H9 (cell line): ENCODE measurements around the gene SCN10A. TPM values are rescaled to one million over a fixed set of nuclear protein-coding genes. Genes with fewer than 3 reads are reported as not detected.

ENCODE experiments used
- DNase-seq: peaks from one replicate; pipeline ENCODE4 v3.0.0-alpha.2; 2017
- H2AFZ ChIP-seq: one replicate; pipeline ENCODE4 v1.6.1; 2013; ENCODE audit warnings: mild to moderate bottlenecking, low read length, control low read depth, moderate library complexity
- H2AK5ac ChIP-seq: 2 replicates; pipeline ENCODE4 v1.6.1; 2013; ENCODE audit warnings: low read length, control low read depth, mixed read lengths; ENCODE audit not compliant: insufficient read length
- H2BK120ac ChIP-seq: one replicate; pipeline ENCODE4 v1.6.1; 2013; ENCODE audit warnings: low read depth, mild to moderate bottlenecking, low read length, control low read depth, inconsistent platforms; ENCODE audit not compliant: poor library complexity, severe bottlenecking
- H2BK12ac ChIP-seq: 2 replicates; pipeline ENCODE4 v1.6.1; 2013; ENCODE audit warnings: low read length, control low read depth, mixed read lengths, low read depth; ENCODE audit not compliant: insufficient read length
- H2BK15ac ChIP-seq: 2 replicates; pipeline ENCODE4 v1.6.1; 2013; ENCODE audit warnings: low read depth, low read length, control low read depth
- H2BK20ac ChIP-seq: one replicate; pipeline ENCODE4 v1.6.1; 2013; ENCODE audit warnings: low read depth, mild to moderate bottlenecking, low read length, control low read depth, inconsistent platforms; ENCODE audit not compliant: poor library complexity, severe bottlenecking
- H2BK5ac ChIP-seq: 2 replicates; pipeline ENCODE4 v1.6.1; 2013; ENCODE audit warnings: low read length, control low read depth, mixed read lengths; ENCODE audit not compliant: insufficient read length
- H3K14ac ChIP-seq: 2 replicates; pipeline ENCODE4 v1.6.1; 2013; ENCODE audit warnings: low read length, control low read depth; ENCODE audit not compliant: insufficient read depth
- H3K18ac ChIP-seq: 2 replicates; pipeline ENCODE4 v1.6.1; 2013; ENCODE audit warnings: low read depth, mild to moderate bottlenecking, mixed read lengths, low read length, control low read depth; ENCODE audit not compliant: insufficient read length
- H3K23ac ChIP-seq: 2 replicates; pipeline ENCODE4 v1.6.1; 2013; ENCODE audit warnings: low read length, control low read depth, mixed read lengths, low read depth; ENCODE audit not compliant: insufficient read length
- H3K23me2 ChIP-seq: 2 replicates; pipeline ENCODE4 v1.6.1; 2013; ENCODE audit warnings: low read depth, mild to moderate bottlenecking, mixed read lengths, low read length, control low read depth; ENCODE audit not compliant: insufficient read length, poor library complexity, severe bottlenecking
- H3K27ac ChIP-seq: 2 replicates; pipeline ENCODE4 v1.5.1; 2013; ENCODE audit warnings: low read length, control low read depth, mixed read lengths, low read depth; ENCODE audit not compliant: insufficient read length
- H3K27me3 ChIP-seq: 2 replicates; pipeline ENCODE4 v1.6.1; 2013; ENCODE audit warnings: low read length, control low read depth, inconsistent platforms; ENCODE audit not compliant: insufficient read depth
- H3K4ac ChIP-seq: 2 replicates; pipeline ENCODE4 v1.6.1; 2013; ENCODE audit warnings: low read depth, mild to moderate bottlenecking, control low read depth, inconsistent platforms, low read length, moderate library complexity
- H3K4me1 ChIP-seq: 2 replicates; pipeline ENCODE4 v1.6.1; 2013; ENCODE audit warnings: low read length, control low read depth, inconsistent platforms; ENCODE audit not compliant: insufficient read depth
- H3K4me2 ChIP-seq: 2 replicates; pipeline ENCODE4 v1.6.1; 2013; ENCODE audit warnings: low read length, control low read depth, mixed read lengths; ENCODE audit not compliant: insufficient read length, insufficient read depth
- H3K56ac ChIP-seq: 2 replicates; pipeline ENCODE4 v1.6.1; 2013; ENCODE audit warnings: low read depth, mild to moderate bottlenecking, mixed read lengths, low read length, control low read depth; ENCODE audit not compliant: insufficient read length
- H3K79me1 ChIP-seq: 2 replicates; pipeline ENCODE4 v1.6.1; 2013; ENCODE audit warnings: low read depth, mild to moderate bottlenecking, moderate library complexity, low read length, control low read depth, inconsistent platforms; ENCODE audit not compliant: insufficient read depth, poor library complexity, severe bottlenecking
- H3K79me2 ChIP-seq: 2 replicates; pipeline ENCODE4 v1.6.1; 2013; ENCODE audit warnings: low read length, control low read depth, inconsistent platforms; ENCODE audit not compliant: insufficient read depth
- H3K9ac ChIP-seq: 2 replicates; pipeline ENCODE4 v1.6.1; 2013; ENCODE audit warnings: low read length, control low read depth, mixed read lengths; ENCODE audit not compliant: insufficient read length; ENCODE audit errors: extremely low read depth
- H3K9me3 ChIP-seq: one replicate; pipeline ENCODE4 v1.6.1; 2013; ENCODE audit warnings: low read depth, low read length, inconsistent platforms; ENCODE audit not compliant: control insufficient read depth
- H3T11ph ChIP-seq: one replicate; pipeline ENCODE4 v1.6.1; 2013; ENCODE audit warnings: mild to moderate bottlenecking, low read length, control low read depth, inconsistent platforms
- H4K20me1 ChIP-seq: one replicate; pipeline ENCODE4 v1.6.1; 2013; ENCODE audit not compliant: control insufficient read depth, insufficient read length, insufficient read depth
- H4K5ac ChIP-seq: 2 replicates; pipeline ENCODE4 v1.6.1; 2013; ENCODE audit warnings: low read depth, mild to moderate bottlenecking, mixed read lengths, low read length, control low read depth; ENCODE audit not compliant: insufficient read length
- H4K8ac ChIP-seq: replicated peaks from 2 replicates; pipeline ENCODE4 v1.6.1; 2013; ENCODE audit warnings: low read length, control low read depth, mixed read lengths, low read depth; ENCODE audit not compliant: insufficient read length
- H4K91ac ChIP-seq: 2 replicates; pipeline ENCODE4 v1.6.1; 2013; ENCODE audit warnings: low read depth, mild to moderate bottlenecking, moderate library complexity, mixed read lengths, low read length, control low read depth; ENCODE audit not compliant: insufficient read length
- H3K27ac Mint-ChIP-seq, 3 experiments: 2 replicates in 2 of 3; 3 replicates in 1 of 3; pipeline ENCODE4 v1.8.0; 2020 to 2021; ENCODE audit warnings: mixed read lengths in 3 of 3, mild to moderate bottlenecking in 1 of 3, moderate library complexity in 1 of 3
- H3K27me3 Mint-ChIP-seq: 2 replicates; pipeline ENCODE4 v1.8.0; 2021; ENCODE audit warnings: low read depth, mild to moderate bottlenecking, moderate library complexity, mixed read lengths
- H3K36me3 Mint-ChIP-seq, 3 experiments: 2 replicates in 2 of 3; 3 replicates in 1 of 3; pipeline ENCODE4 v1.8.0; 2020 to 2021; ENCODE audit warnings: low read depth in 3 of 3, mixed read lengths in 3 of 3; ENCODE audit not compliant: insufficient read depth in 1 of 3
- H3K4me1 Mint-ChIP-seq, 2 experiments: 2 replicates each; pipeline ENCODE4 v1.8.0; 2020; ENCODE audit warnings: mixed read lengths in 2 of 2
- H3K4me3 Mint-ChIP-seq, 2 experiments: 2 replicates in 1 of 2; 3 replicates in 1 of 2; pipeline ENCODE4 v1.8.0; 2020 to 2021; ENCODE audit warnings: mild to moderate bottlenecking in 2 of 2, mixed read lengths in 2 of 2, moderate library complexity in 1 of 2
- H3K9me3 Mint-ChIP-seq, 2 experiments: 2 replicates in 1 of 2; 3 replicates in 1 of 2; pipeline ENCODE4 v1.8.0; 2020; ENCODE audit warnings: mild to moderate bottlenecking in 2 of 2, mixed read lengths in 2 of 2, moderate library complexity in 1 of 2
- WGBS: extraction: QIAGEN DNeasy Blood & Tissue Kit; methylation state at CpG from one replicate; pipeline ENCODE4 v1.1.7; 2013; ENCODE audit warnings: missing lambda C conversion rate, low lambda C conversion rate, mixed read lengths; ENCODE audit not compliant: insufficient read length; ENCODE audit errors: extremely low coverage; 5-methylcytosine and 5-hydroxymethylcytosine counted together
- total RNA-seq: library from RNA; stranded (reverse); gene quantifications from 2 replicates; pipeline ENCODE4 v1.2.1, GENCODE V29; 2021
- TF ChIP-seq, protein P1 (sequence below): fragments of 200-600 bp; sonication (generic); conservative IDR thresholded peaks from 3 replicates; pipeline ENCODE4 v1.8.0; 2021; ENCODE audit warnings: antibody characterized with exemption, mild to moderate bottlenecking

The SCN10A gene
- total RNA-seq, 1 experiment from 2014 or later, result not detected

DNA sequence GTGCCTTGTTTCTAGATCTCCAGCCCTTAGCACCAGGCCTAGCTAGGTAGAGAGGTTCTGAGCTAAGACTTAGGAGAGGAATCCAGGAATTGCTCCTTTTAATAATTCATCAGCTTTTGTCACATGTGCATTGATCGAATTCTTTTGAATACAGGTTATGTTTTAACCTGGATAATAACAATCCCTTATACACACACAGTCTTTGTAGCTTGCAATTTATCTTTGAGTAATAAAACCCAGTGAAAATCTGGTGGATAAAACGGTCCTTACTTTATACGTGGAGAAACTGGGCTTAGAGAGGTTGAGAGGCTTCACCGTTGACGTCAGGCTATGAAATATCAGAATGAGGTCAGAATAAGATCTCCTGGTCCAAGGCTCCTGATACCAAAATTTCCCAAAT is 7.2 kb upstream of the SCN10A start:
- no peak for DNase-seq
- H3K79me2 ChIP-seq, result no peaks in the 10 kb centered on the region
- H4K20me1 ChIP-seq, result no peaks in the 10 kb centered on the region
- Mint-ChIP-seq H3K4me1 (peaks cover 6 to 8% of the 10 kb centered on the region in 2 experiments), H3K4me3 (no peak overlapping the region), H3K27ac (no peak overlapping the region), H3K9me3 (no peaks in the 10 kb centered on the region), H3K36me3 (no peaks in the 10 kb centered on the region), H3K27me3 (peaks cover 8% of the 10 kb centered on the region)
- H2AFZ ChIP-seq, result no peak overlapping the region
- H3K4ac ChIP-seq, result no peak overlapping the region
- H4K8ac ChIP-seq, result no peak overlapping the region
- no peak overlapping the region for H3K4me2 ChIP-seq
- H3K27ac ChIP-seq, result no peak overlapping the region
- H2BK120ac ChIP-seq, result no peak overlapping the region
- H3K23me2 ChIP-seq, result no peaks in the 10 kb centered on the region
- H3K9me3 ChIP-seq, result no peaks in the 10 kb centered on the region
- H2BK12ac ChIP-seq, result no peak overlapping the region
- H3K18ac ChIP-seq, result no peak overlapping the region
- no peaks in the 10 kb centered on the region for H3K27me3 ChIP-seq
- no peak overlapping the region for H2BK15ac ChIP-seq
- no peak overlapping the region for H3K14ac ChIP-seq
- H4K5ac ChIP-seq, result no peak overlapping the region
- TF ChIP-seq, protein P1, sequence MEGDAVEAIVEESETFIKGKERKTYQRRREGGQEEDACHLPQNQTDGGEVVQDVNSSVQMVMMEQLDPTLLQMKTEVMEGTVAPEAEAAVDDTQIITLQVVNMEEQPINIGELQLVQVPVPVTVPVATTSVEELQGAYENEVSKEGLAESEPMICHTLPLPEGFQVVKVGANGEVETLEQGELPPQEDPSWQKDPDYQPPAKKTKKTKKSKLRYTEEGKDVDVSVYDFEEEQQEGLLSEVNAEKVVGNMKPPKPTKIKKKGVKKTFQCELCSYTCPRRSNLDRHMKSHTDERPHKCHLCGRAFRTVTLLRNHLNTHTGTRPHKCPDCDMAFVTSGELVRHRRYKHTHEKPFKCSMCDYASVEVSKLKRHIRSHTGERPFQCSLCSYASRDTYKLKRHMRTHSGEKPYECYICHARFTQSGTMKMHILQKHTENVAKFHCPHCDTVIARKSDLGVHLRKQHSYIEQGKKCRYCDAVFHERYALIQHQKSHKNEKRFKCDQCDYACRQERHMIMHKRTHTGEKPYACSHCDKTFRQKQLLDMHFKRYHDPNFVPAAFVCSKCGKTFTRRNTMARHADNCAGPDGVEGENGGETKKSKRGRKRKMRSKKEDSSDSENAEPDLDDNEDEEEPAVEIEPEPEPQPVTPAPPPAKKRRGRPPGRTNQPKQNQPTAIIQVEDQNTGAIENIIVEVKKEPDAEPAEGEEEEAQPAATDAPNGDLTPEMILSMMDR, result no peak
- no peak overlapping the region for H3K23ac ChIP-seq
- H4K91ac ChIP-seq, result no peak overlapping the region
- no peak overlapping the region for H3K56ac ChIP-seq
- H3T11ph ChIP-seq, result no peak overlapping the region
- H3K4me1 ChIP-seq, result no peaks in the 10 kb centered on the region
- H3K9ac ChIP-seq, result no peak overlapping the region
- no peaks in the 10 kb centered on the region for H3K79me1 ChIP-seq
- no peak overlapping the region for H2BK20ac ChIP-seq
- no peak overlapping the region for H2AK5ac ChIP-seq
- no peak overlapping the region for H2BK5ac ChIP-seq
- no CpG with 5 or more reads among the region's 5 CpGs for WGBS
